ENCODE results near the gene IFNL4. TPM values are rescaled to one million over a fixed set of nuclear protein-coding genes. Genes with fewer than 3 reads are reported as not detected.

The IFNL4 gene
- total RNA-seq, 1 experiment from 2014 or later = not detected

DNA sequence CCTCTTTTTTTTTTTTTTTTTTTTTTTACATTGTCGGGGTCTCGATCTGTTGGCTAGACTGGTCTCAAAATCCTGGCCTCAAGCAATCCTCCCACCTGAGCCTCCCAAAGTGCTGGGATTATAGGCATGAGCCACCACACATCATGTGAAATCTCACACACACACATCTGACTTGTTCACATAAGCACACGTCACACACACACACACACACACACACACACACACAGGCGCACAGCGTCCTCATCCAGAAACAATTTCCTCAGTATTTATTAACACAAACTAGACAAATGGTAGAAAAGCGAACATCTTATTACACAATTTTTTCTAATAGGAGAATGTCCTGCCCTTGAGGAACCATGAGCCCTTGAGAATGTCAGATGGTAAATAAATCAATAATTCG is 39.5 kb downstream of the IFNL4 start:
- Histone ChIP-seq H4K8ac (replicated peaks; ENCODE audit: insufficient read length, low read depth, low read length) (no peak overlapping the region), H3K79me2 (ENCODE audit: insufficient read depth, low read length) (no peaks in the 10 kb centered on the region), H2BK20ac (ENCODE audit: low read depth, low read length, poor library complexity, severe bottlenecking) (no peak overlapping the region), H3K4me1 (ENCODE audit: insufficient read depth, low read length) (no peaks in the 10 kb centered on the region), H3K9ac (ENCODE audit: extremely low read depth, insufficient read length, low read length) (no peak overlapping the region), H4K91ac (ENCODE audit: insufficient read length, low read depth, low read length) (no peak overlapping the region), H3K14ac (ENCODE audit: insufficient read depth, low read length) (no peak overlapping the region), H3T11ph (ENCODE audit: low read length) (no peak overlapping the region), H3K56ac (ENCODE audit: insufficient read length, low read depth, low read length) (no peak overlapping the region), H3K4ac (ENCODE audit: low read depth, low read length) (no peak overlapping the region), H3K23me2 (ENCODE audit: insufficient read length, low read depth, low read length, poor library complexity, severe bottlenecking) (no peaks in the 10 kb centered on the region), H3K9me3 (ENCODE audit: control insufficient read depth, low read depth, low read length) (no peaks in the 10 kb centered on the region), H2BK12ac (ENCODE audit: insufficient read length, low read depth, low read length) (no peak overlapping the region), H3K27me3 (ENCODE audit: insufficient read depth, low read length) (no peaks in the 10 kb centered on the region), H3K23ac (ENCODE audit: insufficient read length, low read depth, low read length) (no peak overlapping the region), H2AFZ (ENCODE audit: low read length) (no peak overlapping the region), H3K4me2 (ENCODE audit: insufficient read depth, insufficient read length, low read length) (no peak overlapping the region), H2AK5ac (ENCODE audit: insufficient read length, low read length) (no peak overlapping the region), H3K18ac (ENCODE audit: insufficient read length, low read depth, low read length) (no peak overlapping the region), H3K27ac (ENCODE audit: insufficient read length, low read depth, low read length) (no peak overlapping the region), H2BK5ac (ENCODE audit: insufficient read length, low read length) (no peak overlapping the region), H3K79me1 (ENCODE audit: insufficient read depth, low read depth, low read length, poor library complexity, severe bottlenecking) (no peaks in the 10 kb centered on the region), H4K20me1 (ENCODE audit: control insufficient read depth, insufficient read depth, insufficient read length) (no peaks in the 10 kb centered on the region), H2BK15ac (ENCODE audit: low read depth, low read length) (no peak overlapping the region), H4K5ac (ENCODE audit: insufficient read length, low read depth, low read length) (no peak overlapping the region), H2BK120ac (ENCODE audit: low read depth, low read length, poor library complexity, severe bottlenecking) (no peak overlapping the region)
- TF ChIP-seq, protein P1, sequence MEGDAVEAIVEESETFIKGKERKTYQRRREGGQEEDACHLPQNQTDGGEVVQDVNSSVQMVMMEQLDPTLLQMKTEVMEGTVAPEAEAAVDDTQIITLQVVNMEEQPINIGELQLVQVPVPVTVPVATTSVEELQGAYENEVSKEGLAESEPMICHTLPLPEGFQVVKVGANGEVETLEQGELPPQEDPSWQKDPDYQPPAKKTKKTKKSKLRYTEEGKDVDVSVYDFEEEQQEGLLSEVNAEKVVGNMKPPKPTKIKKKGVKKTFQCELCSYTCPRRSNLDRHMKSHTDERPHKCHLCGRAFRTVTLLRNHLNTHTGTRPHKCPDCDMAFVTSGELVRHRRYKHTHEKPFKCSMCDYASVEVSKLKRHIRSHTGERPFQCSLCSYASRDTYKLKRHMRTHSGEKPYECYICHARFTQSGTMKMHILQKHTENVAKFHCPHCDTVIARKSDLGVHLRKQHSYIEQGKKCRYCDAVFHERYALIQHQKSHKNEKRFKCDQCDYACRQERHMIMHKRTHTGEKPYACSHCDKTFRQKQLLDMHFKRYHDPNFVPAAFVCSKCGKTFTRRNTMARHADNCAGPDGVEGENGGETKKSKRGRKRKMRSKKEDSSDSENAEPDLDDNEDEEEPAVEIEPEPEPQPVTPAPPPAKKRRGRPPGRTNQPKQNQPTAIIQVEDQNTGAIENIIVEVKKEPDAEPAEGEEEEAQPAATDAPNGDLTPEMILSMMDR (conservative IDR thresholded peaks at IDR 0.05) = no peak
- no peak for DNase-seq
- H3K4me3 Mint-ChIP-seq = no peak overlapping the region
- 0 out of 4 replicates have a peak, but pooled peaks cover 0 to 6% of the 10 kb centered on the region in 2 experiments for H3K4me1 Mint-ChIP-seq
- no peaks in the 10 kb centered on the region; a peak in 2 of 5 replicates for H3K9me3 Mint-ChIP-seq
- H3K27me3 Mint-ChIP-seq (ENCODE audit: low read depth) = peaks cover 8% of the 10 kb centered on the region
- H3K27ac Mint-ChIP-seq = no peak overlapping the region
- no peaks in the 10 kb centered on the region for H3K36me3 Mint-ChIP-seq (ENCODE audit: insufficient read depth in 1 of 3, low read depth in 3 of 3)
- WGBS (ENCODE audit: extremely low coverage, insufficient read length, low lambda C conversion rate) = no CpG with 5 or more reads among the region's 7 CpGs
